ENCODE data around the gene PRDM10. TPM values are rescaled to one million over a fixed set of nuclear protein-coding genes. Genes with fewer than 3 reads are reported as not detected.

PRDM10 gene
- total RNA-seq, 1 experiment from 2014 or later = 7.2 TPM

DNA sequence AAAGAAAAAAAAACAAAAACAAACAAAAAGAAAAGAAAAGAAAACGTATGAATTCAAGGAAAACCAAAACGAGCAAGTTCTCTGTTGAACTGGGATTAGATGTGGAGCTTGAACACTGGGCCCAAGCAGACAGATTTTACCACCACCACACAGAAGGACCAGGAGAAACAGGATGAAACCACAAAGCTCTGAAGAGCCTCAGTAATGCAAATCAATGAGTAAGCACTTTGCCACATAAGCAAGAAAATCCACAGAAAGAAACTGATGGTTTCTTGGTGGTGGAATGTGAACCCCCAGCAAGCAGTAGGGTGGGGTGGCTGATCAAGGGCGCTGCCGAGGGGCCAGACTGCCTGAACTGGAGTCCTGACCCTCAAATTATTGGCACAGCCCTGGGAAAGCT, 56.4 kb downstream of the PRDM10 start:
- peak; percentile 17 for DNase-seq (ENCODE audit: low read depth)

DNA sequence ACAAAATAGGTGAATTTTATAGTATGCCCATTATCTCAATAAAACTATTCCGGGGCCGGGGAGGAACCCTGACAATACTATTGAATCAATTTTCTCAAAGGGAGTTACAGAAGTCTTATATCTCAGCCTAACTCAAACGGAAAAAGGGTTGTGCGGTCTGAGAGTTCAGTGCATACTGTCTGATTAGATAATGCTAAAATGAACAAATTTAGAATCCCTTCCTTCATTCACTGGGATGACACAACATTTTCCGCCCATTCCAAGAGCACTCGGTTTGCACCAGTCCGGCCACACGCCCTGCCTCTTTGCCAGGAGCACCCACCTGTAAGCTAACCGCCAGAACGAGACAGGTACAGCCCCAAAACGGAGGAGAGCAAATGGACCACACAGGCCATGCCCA, 57.3 kb downstream of the PRDM10 start:
- no peak for DNase-seq (ENCODE audit: low read depth)

- DNase-seq (ENCODE audit: low read depth) = no peak
Measured at GRCh38 chr11:129944696-129945095, 57.9 kb downstream of the PRDM10 start.

DNA sequence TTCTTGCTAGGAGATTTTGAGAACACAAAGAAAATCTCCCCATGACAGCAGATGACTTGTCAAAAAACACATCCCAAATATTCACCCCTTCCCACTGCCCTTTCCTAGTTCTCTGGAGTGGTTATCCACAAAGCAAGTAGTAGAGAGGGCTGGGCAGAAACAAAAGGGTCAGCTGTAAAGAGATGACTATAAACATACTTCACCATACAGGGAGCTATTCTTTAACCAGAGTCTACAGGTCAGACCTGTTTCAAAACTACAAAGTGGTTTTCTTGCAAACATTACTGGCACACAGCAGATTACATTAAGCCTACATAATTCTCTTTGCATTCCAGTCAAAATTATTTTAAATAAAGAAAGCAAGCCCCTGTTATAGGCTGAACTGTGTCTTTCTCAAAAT, 59.6 kb downstream of the PRDM10 start:
- no peak for DNase-seq (ENCODE audit: low read depth)

GRCh38 chr11:129939510-129939909, 63.1 kb downstream of the PRDM10 start:
- DNase-seq (ENCODE audit: low read depth) = no peak

GRCh38 chr11:129938764-129939163, 63.9 kb downstream of the PRDM10 start:
- no peak for DNase-seq (ENCODE audit: low read depth)

GRCh38 chr11:129937592-129938238, 64.9 kb downstream of the PRDM10 start:
- no peak for DNase-seq (ENCODE audit: low read depth)

GRCh38 chr11:129935723-129936122, 66.9 kb downstream of the PRDM10 start:
- DNase-seq (ENCODE audit: low read depth) = no peak

- DNase-seq (ENCODE audit: low read depth) = no peak
Measured at GRCh38 chr11:129933891-129934290, 68.7 kb downstream of the PRDM10 start.

GRCh38 chr11:129933262-129933661, 69.4 kb downstream of the PRDM10 start:
- DNase-seq (ENCODE audit: low read depth) = no peak

- DNase-seq (ENCODE audit: low read depth) = no peak
Measured at GRCh38 chr11:129932381-129933067, 70.1 kb downstream of the PRDM10 start.

DNA sequence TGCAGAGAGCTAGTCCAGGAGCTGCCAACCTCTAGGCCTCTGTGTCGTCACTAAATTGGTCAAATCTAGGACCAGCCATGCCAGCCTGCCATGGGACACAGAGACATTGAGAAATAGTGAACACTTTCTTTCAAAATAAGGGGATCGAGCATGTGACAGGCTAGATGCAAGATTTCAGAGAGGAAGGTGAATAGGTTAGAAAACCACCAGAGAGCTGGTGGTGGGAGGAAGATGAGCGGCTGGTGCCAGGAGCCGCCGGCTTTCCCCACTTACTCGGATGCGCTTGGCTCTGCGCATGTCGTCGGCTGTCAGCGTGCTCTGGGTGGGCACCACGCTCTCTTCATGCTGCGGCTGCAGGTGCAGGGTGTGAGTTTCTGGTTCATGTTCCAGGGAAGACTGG, 71.9 kb downstream of the PRDM10 start:
- DNase-seq (ENCODE audit: low read depth) = no peak

DNA sequence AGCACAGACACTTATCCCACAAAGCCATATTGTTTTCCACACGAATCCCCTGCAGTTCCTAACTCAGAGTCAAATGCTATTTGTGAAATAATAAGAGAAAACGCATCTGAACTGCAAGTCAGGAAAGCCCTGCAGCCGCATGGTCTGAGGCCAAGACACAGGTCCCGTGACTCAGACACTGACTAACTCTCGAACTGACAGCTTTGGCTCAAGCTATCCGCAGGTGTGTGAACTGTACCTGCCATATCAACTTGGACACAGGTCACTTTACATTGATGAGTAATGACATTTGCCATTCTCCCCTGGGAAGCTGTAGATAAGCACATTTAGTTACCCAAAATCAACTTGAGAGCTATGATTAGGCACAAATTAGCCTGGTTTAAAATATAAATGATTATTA, 72.3 kb downstream of the PRDM10 start:
- no peak for DNase-seq (ENCODE audit: low read depth)

GRCh38 chr11:129929721-129930120, 72.9 kb downstream of the PRDM10 start:
- DNase-seq (ENCODE audit: low read depth) = no peak

GRCh38 chr11:129928923-129929692, 73.5 kb downstream of the PRDM10 start:
- DNase-seq (ENCODE audit: low read depth) = no peak

DNA sequence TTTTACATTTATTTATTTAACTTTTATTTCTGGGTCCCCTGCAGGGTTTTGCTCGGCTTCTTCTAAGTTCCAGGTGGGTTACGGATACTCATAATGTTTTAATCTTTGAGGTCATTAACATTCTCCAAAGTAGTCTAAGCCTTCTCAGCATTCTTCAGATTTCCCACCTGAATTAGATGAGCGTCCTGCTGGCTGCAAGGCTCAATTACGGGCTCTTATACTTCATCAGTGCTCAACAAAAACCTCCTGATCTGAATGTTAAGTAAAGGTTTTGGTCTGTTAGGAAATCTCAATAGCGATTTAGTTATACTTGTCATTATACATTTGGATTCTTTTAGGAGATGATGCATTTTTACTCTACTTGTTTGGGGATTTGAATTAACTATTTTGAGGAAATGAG, 80.0 kb downstream of the PRDM10 start:
- no peak for DNase-seq (ENCODE audit: low read depth)

- DNase-seq (ENCODE audit: low read depth) = no peak
Measured at GRCh38 chr11:129918361-129918760, 84.3 kb downstream of the PRDM10 start.

DNA sequence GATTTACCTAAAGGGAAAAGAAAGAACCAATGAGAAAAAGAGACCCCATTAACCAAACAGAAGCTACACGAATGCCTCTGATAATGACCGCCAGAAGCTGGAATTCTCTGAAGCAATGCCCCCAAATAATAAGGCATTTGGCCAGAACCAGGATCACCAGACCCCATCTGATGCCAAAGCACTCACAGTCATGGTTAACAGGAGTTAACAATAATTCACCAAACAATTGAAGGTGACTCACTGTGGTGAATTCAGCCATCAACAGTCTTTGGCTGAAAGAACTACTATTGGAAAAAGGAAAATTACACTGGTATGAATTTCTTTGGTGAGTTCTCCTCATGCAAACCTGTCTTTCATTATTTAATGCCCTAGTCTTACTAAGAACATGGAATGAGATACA, 85.4 kb downstream of the PRDM10 start:
- peak; percentile 4 for DNase-seq (ENCODE audit: low read depth)

GRCh38 chr11:129911298-129911697, 91.3 kb downstream of the PRDM10 start:
- no peak for DNase-seq (ENCODE audit: low read depth)

GRCh38 chr11:129910360-129910759, 92.3 kb downstream of the PRDM10 start:
- no peak for DNase-seq (ENCODE audit: low read depth)

DNA sequence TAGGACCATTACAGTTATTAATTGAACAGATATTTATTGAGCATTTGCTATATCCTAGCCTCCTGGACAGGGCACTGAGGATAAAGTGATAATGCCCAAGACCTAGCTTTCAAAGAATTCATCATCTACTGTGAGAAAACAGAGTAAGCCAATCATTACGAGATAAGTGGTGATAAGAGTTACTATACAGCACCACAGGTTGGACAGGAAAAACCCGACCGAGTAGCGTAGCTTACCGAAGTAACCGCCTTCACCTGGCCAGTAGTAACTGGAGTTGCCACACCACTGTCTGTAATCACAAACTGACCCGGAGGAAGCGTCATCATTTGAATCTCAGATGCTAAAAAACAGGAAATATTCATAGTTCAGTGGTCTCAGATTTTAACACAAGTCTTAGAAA, 97.2 kb downstream of the PRDM10 start:
- no peak for DNase-seq (ENCODE audit: low read depth)

DNA sequence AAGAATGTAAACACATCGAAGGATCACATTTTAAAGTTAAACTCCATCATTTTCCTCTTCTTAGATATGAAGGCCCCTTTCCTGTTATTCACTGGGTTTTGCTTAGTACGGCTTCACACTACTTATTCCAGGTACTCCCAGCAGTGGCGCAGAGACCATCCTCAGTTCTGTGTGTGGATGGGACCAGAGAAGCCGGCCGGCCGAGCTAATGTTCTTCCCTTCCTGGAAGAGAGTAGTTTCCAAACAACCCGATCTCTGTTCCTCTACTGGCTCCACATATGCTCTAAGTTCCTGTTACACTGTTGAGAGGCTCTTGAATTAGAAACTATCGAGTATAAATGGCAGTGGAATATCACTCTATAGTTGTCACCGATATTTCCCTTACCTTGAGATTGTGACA, 106.6 kb downstream of the PRDM10 start:
- no peak for DNase-seq (ENCODE audit: low read depth)
